ENCODE data around the gene TP53TG5.
"Not testable (repeated sequence)": the region's sequence is repeated elsewhere in the genome, so short reads cannot be mapped to it uniquely, and the experiment has no call there.

The TP53TG5 gene

GRCh38 chr20:45359069-45359405 is 19.1 kb downstream of the TP53TG5 start:
- Histone ChIP-seq H3K9me3 (ENCODE audit: control insufficient read depth, low read length) (no peaks in the 10 kb centered on the region), H3K36me3 (ENCODE audit: control insufficient read depth, insufficient read depth, low read length) (no peaks in the 10 kb centered on the region), H3K4me1 (ENCODE audit: control insufficient read depth, insufficient read depth, low read length) (peaks cover 53% of the 10 kb centered on the region), H3K27me3 (ENCODE audit: control insufficient read depth, insufficient read depth, low read length) (no peaks in the 10 kb centered on the region), H3K4me3 (ENCODE audit: low read length) (no peak overlapping the region), H3K9ac (ENCODE audit: low read length) (no peak overlapping the region)

DNA sequence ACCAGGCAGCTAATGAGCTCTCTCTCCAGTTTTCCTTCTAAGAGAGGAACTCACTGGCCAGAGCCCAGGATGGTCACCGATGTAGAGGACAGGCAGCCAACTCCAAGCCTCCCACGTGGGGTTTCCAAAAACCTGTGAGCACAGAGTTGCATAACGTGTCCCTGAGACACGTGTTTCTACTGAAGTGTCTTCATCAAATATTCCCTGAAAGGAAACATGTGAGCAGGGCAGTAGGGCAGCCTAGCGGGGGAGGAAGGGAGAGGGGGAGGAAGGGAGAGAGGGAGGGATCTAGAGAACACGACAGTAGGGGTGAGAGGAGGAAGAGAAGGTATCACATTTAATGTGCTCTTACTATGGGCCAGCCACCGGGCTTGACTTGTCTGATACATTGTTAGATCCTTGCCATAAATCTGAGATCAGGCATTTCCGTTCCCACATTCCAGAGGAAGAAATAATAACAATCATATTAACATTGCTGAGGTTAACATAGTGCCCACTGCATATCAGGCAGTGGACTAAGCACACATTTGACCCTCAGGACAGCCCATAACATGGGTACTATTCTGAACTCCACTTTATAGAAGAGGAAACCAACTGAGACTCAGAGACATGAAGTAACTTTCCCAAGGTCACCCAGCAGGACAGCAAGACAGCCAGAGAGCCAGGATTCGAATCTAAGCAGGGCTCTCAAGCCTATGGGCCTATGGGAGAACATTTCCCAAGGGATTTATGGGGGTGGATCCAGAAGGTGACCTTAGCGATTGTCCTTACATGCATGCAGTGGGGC is 19.6 kb downstream of the TP53TG5 start:
- Histone ChIP-seq H3K27me3 (ENCODE audit: control insufficient read depth, insufficient read depth, low read length) (no peaks in the 10 kb centered on the region), H3K4me3 (ENCODE audit: low read length) (no peak overlapping the region), H3K4me1 (ENCODE audit: control insufficient read depth, insufficient read depth, low read length) (peaks cover 47% of the 10 kb centered on the region), H3K9me3 (ENCODE audit: control insufficient read depth, low read length) (no peaks in the 10 kb centered on the region), H3K9ac (ENCODE audit: low read length) (no peak overlapping the region), H3K36me3 (ENCODE audit: control insufficient read depth, insufficient read depth, low read length) (no peaks in the 10 kb centered on the region)

DNA sequence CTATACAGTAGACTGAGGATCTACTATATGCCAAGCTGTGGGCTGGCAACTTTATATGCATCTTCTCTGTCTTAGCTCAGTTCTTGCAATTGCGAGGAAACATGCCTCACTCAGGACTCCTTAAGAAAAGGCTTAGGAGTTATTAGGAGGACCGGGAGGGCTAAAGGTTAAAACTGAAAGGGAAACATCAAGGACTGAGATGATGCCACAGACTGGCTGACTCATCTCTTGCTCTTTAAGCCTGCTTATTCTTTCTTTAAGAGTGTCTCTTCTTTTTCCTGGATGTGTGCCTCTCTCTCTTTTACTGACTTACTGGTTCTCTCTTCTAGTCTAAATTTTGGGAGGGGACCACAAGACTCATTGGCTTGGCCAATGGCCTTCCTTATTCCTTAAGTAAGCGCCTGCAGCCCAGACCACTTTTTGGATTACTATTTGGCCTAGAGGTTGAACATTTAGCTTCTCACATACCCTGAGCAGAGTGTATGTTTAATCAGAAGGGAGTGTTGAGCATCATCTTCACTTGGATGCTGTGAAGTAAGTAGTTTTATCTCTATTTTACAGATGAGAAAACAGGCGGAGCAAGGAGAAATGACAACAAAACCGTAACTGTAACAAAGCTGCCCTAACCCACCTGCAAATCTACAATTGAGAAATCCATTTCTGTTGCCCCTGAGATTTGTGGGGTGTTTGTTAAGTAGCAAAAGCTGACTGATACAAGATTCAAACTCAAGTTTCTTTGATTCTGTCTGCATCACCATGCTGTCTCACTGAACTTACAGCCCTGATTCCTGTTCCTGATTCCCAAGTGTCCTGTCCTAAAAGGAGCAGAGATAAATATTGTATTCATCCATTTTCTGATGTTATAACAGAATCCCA is 22.7 kb downstream of the TP53TG5 start:
- H3K9ac ChIP-seq (ENCODE audit: low read length): no peak overlapping the region
- no peaks in the 10 kb centered on the region for H3K36me3 ChIP-seq (ENCODE audit: control insufficient read depth, insufficient read depth, low read length)
- H3K9me3 ChIP-seq (ENCODE audit: control insufficient read depth, low read length): no peaks in the 10 kb centered on the region
- H3K4me3 ChIP-seq (ENCODE audit: low read length): no peak overlapping the region
- peaks cover 31% of the 10 kb centered on the region for H3K4me1 ChIP-seq (ENCODE audit: control insufficient read depth, insufficient read depth, low read length)
- no peaks in the 10 kb centered on the region for H3K27me3 ChIP-seq (ENCODE audit: control insufficient read depth, insufficient read depth, low read length)

GRCh38 chr20:45354423-45355208 is 23.5 kb downstream of the TP53TG5 start:
- peaks cover 24% of the 10 kb centered on the region for H3K4me1 ChIP-seq (ENCODE audit: control insufficient read depth, insufficient read depth, low read length)
- H3K9me3 ChIP-seq (ENCODE audit: control insufficient read depth, low read length): no peaks in the 10 kb centered on the region
- H3K36me3 ChIP-seq (ENCODE audit: control insufficient read depth, insufficient read depth, low read length): no peaks in the 10 kb centered on the region
- H3K27me3 ChIP-seq (ENCODE audit: control insufficient read depth, insufficient read depth, low read length): no peaks in the 10 kb centered on the region
- H3K4me3 ChIP-seq (ENCODE audit: low read length): no peak overlapping the region
- H3K9ac ChIP-seq (ENCODE audit: low read length): no peak overlapping the region

GRCh38 chr20:45353746-45354145 is 24.4 kb downstream of the TP53TG5 start:
- Histone ChIP-seq H3K9me3 (ENCODE audit: control insufficient read depth, low read length) (no peaks in the 10 kb centered on the region), H3K4me3 (ENCODE audit: low read length) (no peak overlapping the region), H3K4me1 (ENCODE audit: control insufficient read depth, insufficient read depth, low read length) (peaks cover 17% of the 10 kb centered on the region), H3K9ac (ENCODE audit: low read length) (no peak overlapping the region), H3K36me3 (ENCODE audit: control insufficient read depth, insufficient read depth, low read length) (no peaks in the 10 kb centered on the region), H3K27me3 (ENCODE audit: control insufficient read depth, insufficient read depth, low read length) (no peaks in the 10 kb centered on the region)

GRCh38 chr20:45352729-45353128 is 25.4 kb downstream of the TP53TG5 start:
- Histone ChIP-seq H3K36me3 (ENCODE audit: control insufficient read depth, insufficient read depth, low read length) (no peaks in the 10 kb centered on the region), H3K9me3 (ENCODE audit: control insufficient read depth, low read length) (no peaks in the 10 kb centered on the region), H3K27me3 (ENCODE audit: control insufficient read depth, insufficient read depth, low read length) (no peaks in the 10 kb centered on the region), H3K4me1 (ENCODE audit: control insufficient read depth, insufficient read depth, low read length) (peaks cover 11% of the 10 kb centered on the region), H3K9ac (ENCODE audit: low read length) (no peak overlapping the region), H3K4me3 (ENCODE audit: low read length) (no peak overlapping the region)

- not testable (repeated sequence) for H3K9ac ChIP-seq (ENCODE audit: low read length); H3K36me3 ChIP-seq (ENCODE audit: control insufficient read depth, insufficient read depth, low read length); H3K4me3 ChIP-seq (ENCODE audit: low read length); H3K4me1 ChIP-seq (ENCODE audit: control insufficient read depth, insufficient read depth, low read length); H3K27me3 ChIP-seq (ENCODE audit: control insufficient read depth, insufficient read depth, low read length); H3K9me3 ChIP-seq (ENCODE audit: control insufficient read depth, low read length)
Measured at GRCh38 chr20:45350795-45351194, 27.3 kb downstream of the TP53TG5 start.

- H3K9me3 ChIP-seq (ENCODE audit: control insufficient read depth, low read length): no peaks in the 10 kb centered on the region
- no peaks in the 10 kb centered on the region for H3K27me3 ChIP-seq (ENCODE audit: control insufficient read depth, insufficient read depth, low read length)
Measured at GRCh38 chr20:45350217-45350616, 27.9 kb downstream of the TP53TG5 start.

DNA sequence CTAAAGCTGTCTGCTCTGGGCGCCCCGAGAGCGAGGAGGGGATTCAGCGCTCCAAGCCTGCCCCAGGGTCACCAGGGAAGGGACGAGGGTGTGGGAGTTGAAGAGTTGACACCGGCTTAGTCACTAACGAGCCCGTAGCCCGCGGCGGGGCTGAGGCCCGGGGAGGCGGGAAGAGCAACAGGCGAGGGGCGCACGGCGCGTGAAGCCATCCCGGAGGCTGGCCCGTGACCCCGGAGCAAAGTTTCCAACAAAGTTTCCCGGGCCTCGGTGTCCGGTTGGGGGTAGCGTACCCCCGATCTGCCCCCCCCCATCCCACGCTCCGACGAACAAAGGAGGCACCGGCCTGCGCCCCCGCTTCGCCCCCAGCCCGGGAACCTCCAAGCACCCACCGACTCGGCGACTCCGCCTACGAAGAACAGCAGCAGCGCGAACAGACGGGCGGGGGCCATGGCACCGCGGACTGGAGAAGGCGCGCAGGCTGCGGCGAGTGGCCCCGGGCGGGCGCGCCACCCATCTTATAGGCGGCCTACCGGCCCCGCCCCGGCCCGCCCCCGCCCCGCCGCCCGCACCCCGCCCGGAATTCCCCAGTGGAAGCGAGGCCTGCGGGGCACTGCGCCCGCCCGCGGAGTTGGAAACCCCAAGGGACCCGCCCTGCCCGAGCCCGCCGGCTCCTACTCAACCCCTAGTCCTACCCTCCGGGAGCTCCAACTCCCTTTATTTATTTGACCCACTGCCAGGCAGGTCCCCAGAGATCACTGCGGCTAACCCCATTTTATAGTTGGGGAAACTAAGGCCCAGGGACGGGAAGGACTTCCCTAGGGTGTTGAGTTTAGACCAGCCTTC is 30.0 kb downstream of the TP53TG5 start, which contains the start of gene SDC4:
TSS of gene SDC4 (minus strand) at position 489 of the 843 bp plus-strand sequence. CDS start at position 449, 40 bp downstream.
- Histone ChIP-seq H3K27me3 (ENCODE audit: control insufficient read depth, insufficient read depth, low read length) (no peaks in the 10 kb centered on the region), H3K4me1 (ENCODE audit: control insufficient read depth, insufficient read depth, low read length) (peaks cover 34% of the 10 kb centered on the region), H3K9ac (ENCODE audit: low read length) (peak within 1 kb of the TSS; percentile 97), H3K9me3 (ENCODE audit: control insufficient read depth, low read length) (no peaks in the 10 kb centered on the region), H3K36me3 (ENCODE audit: control insufficient read depth, insufficient read depth, low read length) (no peaks in the 10 kb centered on the region), H3K4me3 (ENCODE audit: low read length) (peak within 1 kb of the TSS; percentile 86)

More at GRCh38 chr20:45350217-45350616, 27.9 kb downstream of the TP53TG5 start:
- Histone ChIP-seq H3K36me3 (ENCODE audit: control insufficient read depth, insufficient read depth, low read length) (no peaks in the 10 kb centered on the region), H3K9ac (ENCODE audit: low read length) (no peak overlapping the region), H3K4me3 (ENCODE audit: low read length) (no peak overlapping the region), H3K4me1 (ENCODE audit: control insufficient read depth, insufficient read depth, low read length) (peaks cover 14% of the 10 kb centered on the region)

- no peaks in the 10 kb centered on the region for H3K9me3 ChIP-seq (ENCODE audit: control insufficient read depth, low read length)
Measured at GRCh38 chr20:45347297-45347935, 30.7 kb downstream of the TP53TG5 start.

GRCh38 chr20:45346851-45347250 is 31.3 kb downstream of the TP53TG5 start:
- Histone ChIP-seq H3K4me3 (ENCODE audit: low read length) (peak overlapping the region; percentile 86), H3K9ac (ENCODE audit: low read length) (peak overlapping the region; percentile 97), H3K36me3 (ENCODE audit: control insufficient read depth, insufficient read depth, low read length) (no peaks in the 10 kb centered on the region), H3K9me3 (ENCODE audit: control insufficient read depth, low read length) (no peaks in the 10 kb centered on the region), H3K27me3 (ENCODE audit: control insufficient read depth, insufficient read depth, low read length) (no peaks in the 10 kb centered on the region), H3K4me1 (ENCODE audit: control insufficient read depth, insufficient read depth, low read length) (peaks cover 47% of the 10 kb centered on the region)

More at GRCh38 chr20:45347297-45347935, 30.7 kb downstream of the TP53TG5 start:
- Histone ChIP-seq H3K27me3 (ENCODE audit: control insufficient read depth, insufficient read depth, low read length) (no peaks in the 10 kb centered on the region), H3K4me3 (ENCODE audit: low read length) (peak overlapping the region; percentile 86), H3K4me1 (ENCODE audit: control insufficient read depth, insufficient read depth, low read length) (peaks cover 41% of the 10 kb centered on the region), H3K9ac (ENCODE audit: low read length) (peak overlapping the region; percentile 97), H3K36me3 (ENCODE audit: control insufficient read depth, insufficient read depth, low read length) (no peaks in the 10 kb centered on the region)

All from mucosa of stomach (tissue), 1 donor.